HEK293 (cell line): ENCODE data around the gene CTXND2.
A peak's percentile ranks its signal among the peaks of the same experiment; 100 is the strongest.

Experiments used
- INSM2 ChIP-seq: fragments of 450-650 bp; formaldehyde crosslinking; IDR thresholded peaks from 2 replicates; pipeline ENCODE4 v1.5.1; 2016; ENCODE audit warnings: missing biosample characterization, missing genetic modification characterization
- PATZ1 ChIP-seq: fragments of 450-650 bp; formaldehyde crosslinking; IDR thresholded peaks from 2 replicates; pipeline ENCODE4 v1.5.1; 2016; ENCODE audit warnings: missing biosample characterization, missing genetic modification characterization
- PRDM2 ChIP-seq: fragments of 450-650 bp; formaldehyde crosslinking; IDR thresholded peaks from 2 replicates; pipeline ENCODE4 v1.5.1; 2016; ENCODE audit warnings: missing biosample characterization, missing genetic modification characterization, borderline replicate concordance
- SALL2 ChIP-seq: fragments of 450-650 bp; formaldehyde crosslinking; IDR thresholded peaks from 2 replicates; pipeline ENCODE4 v1.5.0; 2017; ENCODE audit warnings: missing biosample characterization, mild to moderate bottlenecking, missing genetic modification characterization, borderline replicate concordance
- SCRT2 ChIP-seq: fragments of 450-650 bp; formaldehyde crosslinking; IDR thresholded peaks from 2 replicates; pipeline ENCODE4 v1.5.1; 2016; ENCODE audit warnings: missing biosample characterization, missing genetic modification characterization
- TCF7L2 ChIP-seq: IDR thresholded peaks from 2 replicates; pipeline ENCODE4 v1.6.1; 2011; ENCODE audit warnings: low read depth, mild to moderate bottlenecking, inconsistent platforms, low read length, moderate library complexity, borderline replicate concordance
- ZBTB1 ChIP-seq: fragments of 450-650 bp; formaldehyde crosslinking; IDR thresholded peaks from 2 replicates; pipeline ENCODE4 v1.5.1; 2016; ENCODE audit warnings: missing biosample characterization, missing genetic modification characterization
- ZBTB11 ChIP-seq: fragments of 450-650 bp; formaldehyde crosslinking; conservative IDR thresholded peaks from 2 replicates; pipeline ENCODE4 v1.5.1; 2016; ENCODE audit warnings: low read depth, missing biosample characterization, missing genetic modification characterization
- ZBTB48 ChIP-seq: fragments of 450-650 bp; formaldehyde crosslinking; IDR thresholded peaks from 2 replicates; pipeline ENCODE4 v1.5.1; 2016; ENCODE audit warnings: missing biosample characterization, missing genetic modification characterization
- ZNF16 ChIP-seq: fragments of 450-650 bp; formaldehyde crosslinking; IDR thresholded peaks from 2 replicates; pipeline ENCODE4 v1.5.1; 2016; ENCODE audit warnings: low read depth, missing biosample characterization, missing genetic modification characterization
- ZNF184 ChIP-seq: fragments of 450-650 bp; IDR thresholded peaks from 2 replicates; pipeline ENCODE4 v1.5.1; 2018; ENCODE audit warnings: missing biosample characterization, mild to moderate bottlenecking, missing genetic modification characterization
- ZNF214 ChIP-seq: fragments of 450-650 bp; formaldehyde crosslinking; IDR thresholded peaks from 2 replicates; pipeline ENCODE4 v1.5.1; 2017; ENCODE audit warnings: missing biosample characterization, mild to moderate bottlenecking, missing genetic modification characterization, borderline replicate concordance
- ZNF223 ChIP-seq: fragments of 450-650 bp; formaldehyde crosslinking; IDR thresholded peaks from 2 replicates; pipeline ENCODE4 v1.5.1; 2016; ENCODE audit warnings: missing biosample characterization, missing genetic modification characterization
- ZNF24 ChIP-seq: fragments of 450-650 bp; formaldehyde crosslinking; IDR thresholded peaks from 2 replicates; pipeline ENCODE4 v1.5.1; 2016; ENCODE audit warnings: missing biosample characterization, missing genetic modification characterization
- ZNF341 ChIP-seq: fragments of 450-650 bp; formaldehyde crosslinking; IDR thresholded peaks from 2 replicates; pipeline ENCODE4; 2016; ENCODE audit warnings: low read depth, missing biosample characterization, missing genetic modification characterization
- ZNF37A ChIP-seq: fragments of 450-650 bp; IDR thresholded peaks from 2 replicates; pipeline ENCODE4 v1.5.1; 2018; ENCODE audit warnings: missing biosample characterization, missing genetic modification characterization
- ZNF426 ChIP-seq: fragments of 450-650 bp; formaldehyde crosslinking; IDR thresholded peaks from 2 replicates; pipeline ENCODE4 v1.5.1; 2017; ENCODE audit warnings: missing biosample characterization, missing genetic modification characterization, mild to moderate bottlenecking, inconsistent platforms, moderate library complexity
- ZNF449 ChIP-seq: fragments of 450-650 bp; formaldehyde crosslinking; IDR thresholded peaks from 2 replicates; pipeline ENCODE4 v1.5.1; 2017; ENCODE audit warnings: missing biosample characterization, mild to moderate bottlenecking, missing genetic modification characterization, moderate library complexity
- ZNF580 ChIP-seq: fragments of 450-650 bp; formaldehyde crosslinking; IDR thresholded peaks from 2 replicates; pipeline ENCODE4 v1.5.1; 2016; ENCODE audit warnings: missing biosample characterization, missing genetic modification characterization
- ZNF596 ChIP-seq: fragments of 450-650 bp; IDR thresholded peaks from 2 replicates; pipeline ENCODE4 v1.5.0; 2018; ENCODE audit warnings: missing biosample characterization, mild to moderate bottlenecking, missing genetic modification characterization, moderate library complexity
- ZNF621 ChIP-seq: fragments of 450-650 bp; formaldehyde crosslinking; IDR thresholded peaks from 2 replicates; pipeline ENCODE4 v1.5.1; 2017; ENCODE audit warnings: missing biosample characterization, missing genetic modification characterization
- ZNF791 ChIP-seq: fragments of 450-650 bp; formaldehyde crosslinking; IDR thresholded peaks from 2 replicates; pipeline ENCODE4 v1.5.1; 2016; ENCODE audit warnings: missing biosample characterization, missing genetic modification characterization
- ZNF843 ChIP-seq: fragments of 450-650 bp; formaldehyde crosslinking; IDR thresholded peaks from 2 replicates; pipeline ENCODE4 v1.5.1; 2016; ENCODE audit warnings: missing biosample characterization, missing genetic modification characterization

CTXND2 gene

GRCh38 chr1:150926097-150926741, 39.3 kb downstream of the CTXND2 start, which contains the start of gene SETDB1 (continued):
- no peak for TF ChIP-seq ZNF214 (tag by site-specific recombination)
- no peak for TF ChIP-seq SALL2 (tag by site-specific recombination)
- TF ChIP-seq ZNF791 (tag by site-specific recombination), result no peak
- peak; percentile 81 for TF ChIP-seq ZBTB48 (tag by site-specific recombination)
- no peak for TF ChIP-seq TCF7L2
- peak; percentile 88 for TF ChIP-seq ZNF341
- no peak for TF ChIP-seq ZNF37A
- TF ChIP-seq ZNF184 (tag by site-specific recombination), result no peak
- no peak for TF ChIP-seq ZNF596 (tag by site-specific recombination)
- TF ChIP-seq ZNF449 (tag by site-specific recombination), result no peak
- TF ChIP-seq ZBTB1 (tag by site-specific recombination), result 0 out of 2 replicates have a peak, but pooled peaks have one; percentile 33
- TF ChIP-seq ZNF16 (tag by site-specific recombination), result no peak
- TF ChIP-seq ZNF24, result peak; percentile 84; the same call in 1 of the 2 replicates
- TF ChIP-seq INSM2 (tag by site-specific recombination), result peak; percentile 52; the same call in 1 of the 2 replicates
- TF ChIP-seq ZNF426 (tag by site-specific recombination), result no peak
- no peak for TF ChIP-seq ZNF223 (tag by site-specific recombination)
- peak; percentile 97 for TF ChIP-seq ZBTB11 (tag by site-specific recombination)
- TF ChIP-seq SCRT2 (tag by site-specific recombination), result no peak
- no peak for TF ChIP-seq PRDM2 (tag by site-specific recombination)
- no peak for TF ChIP-seq ZNF621
- peak; percentile 95 for TF ChIP-seq PATZ1 (tag by site-specific recombination)
- peak; percentile 97 for TF ChIP-seq ZNF580 (tag by site-specific recombination)
- peak; percentile 61; the same call in 1 of the 2 replicates for TF ChIP-seq ZNF843 (tag by site-specific recombination)
